PFSK-1 (cell line): ENCODE data around the gene MAP1LC3A.

Experiments
- FOXP2 ChIP-seq: optimal IDR thresholded peaks from 2 replicates; pipeline ENCODE3; 2011; ENCODE audit warnings: borderline replicate concordance, control low read depth, inconsistent platforms; ENCODE audit not compliant: insufficient read depth; ENCODE audit errors: extremely low read length, extremely low read depth
- POLR2AphosphoS5 ChIP-seq: IDR thresholded peaks from 2 replicates; pipeline ENCODE4 v1.6.1; 2012; ENCODE audit warnings: low read depth, mild to moderate bottlenecking, control low read depth, low read length, moderate library complexity
- REST ChIP-seq, 2 experiments: IDR thresholded peaks; 2 replicates each; pipeline versions ENCODE4 v1.6.1 to v1.8.0; 2011 to 2012; ENCODE audit warnings: low read depth in 2 of 2, low read length in 2 of 2, control low read depth in 1 of 2, inconsistent platforms in 1 of 2, mild to moderate bottlenecking in 1 of 2, moderate library complexity in 1 of 2; ENCODE audit not compliant: insufficient read depth in 1 of 2
- SIN3A ChIP-seq: IDR thresholded peaks from 2 replicates; pipeline ENCODE4 v1.6.1; 2012; ENCODE audit warnings: mild to moderate bottlenecking, low read length, moderate library complexity, borderline replicate concordance; ENCODE audit not compliant: insufficient read depth
- TAF1 ChIP-seq: IDR thresholded peaks from 2 replicates; pipeline ENCODE4 v1.6.1; 2012; ENCODE audit warnings: low read length, control low read depth, borderline replicate concordance; ENCODE audit not compliant: insufficient read depth

MAP1LC3A gene

GRCh38 chr20:34541917-34542316, 16.6 kb upstream of the MAP1LC3A start:
- TF ChIP-seq TAF1 (no peak), POLR2AphosphoS5 (no peak), FOXP2 (no peak), SIN3A (no peak)

- TF ChIP-seq REST (IDR thresholded peaks at IDR 0.05; ENCODE audit: insufficient read depth in 1 of 2, low read depth in 2 of 2, low read length in 2 of 2) = no peak
- TF ChIP-seq FOXP2 = no peak
- no peak for TF ChIP-seq POLR2AphosphoS5
- TF ChIP-seq SIN3A = no peak
- no peak for TF ChIP-seq TAF1
Observed at GRCh38 chr20:34542439-34542838, 16.1 kb upstream of the MAP1LC3A start.

- no peak for TF ChIP-seq FOXP2
- TF ChIP-seq REST (IDR thresholded peaks at IDR 0.05; ENCODE audit: insufficient read depth in 1 of 2, low read depth in 2 of 2, low read length in 2 of 2) = no peak
- no peak for TF ChIP-seq POLR2AphosphoS5
- TF ChIP-seq SIN3A = no peak
- TF ChIP-seq TAF1 = no peak
Observed at GRCh38 chr20:34543463-34544056, 15.0 kb upstream of the MAP1LC3A start.

- no peak for TF ChIP-seq REST (IDR thresholded peaks at IDR 0.05; ENCODE audit: insufficient read depth in 1 of 2, low read depth in 2 of 2, low read length in 2 of 2)
- no peak for TF ChIP-seq TAF1
- no peak for TF ChIP-seq POLR2AphosphoS5
- no peak for TF ChIP-seq SIN3A
- TF ChIP-seq FOXP2 = no peak
Observed at GRCh38 chr20:34544109-34544796, 14.3 kb upstream of the MAP1LC3A start.

- TF ChIP-seq FOXP2 (no peak), SIN3A (no peak), TAF1 (no peak), REST (IDR thresholded peaks at IDR 0.05; ENCODE audit: insufficient read depth in 1 of 2, low read depth in 2 of 2, low read length in 2 of 2) (no peak), POLR2AphosphoS5 (no peak)
Observed at GRCh38 chr20:34546751-34547181, 11.8 kb upstream of the MAP1LC3A start.
